ENCODE measurements around the gene MMP25. TPM values are rescaled to one million over a fixed set of nuclear protein-coding genes. Genes with fewer than 3 reads are reported as not detected.

MMP25 gene
- total RNA-seq, 1 experiment from 2014 or later = 0.51 TPM

DNA sequence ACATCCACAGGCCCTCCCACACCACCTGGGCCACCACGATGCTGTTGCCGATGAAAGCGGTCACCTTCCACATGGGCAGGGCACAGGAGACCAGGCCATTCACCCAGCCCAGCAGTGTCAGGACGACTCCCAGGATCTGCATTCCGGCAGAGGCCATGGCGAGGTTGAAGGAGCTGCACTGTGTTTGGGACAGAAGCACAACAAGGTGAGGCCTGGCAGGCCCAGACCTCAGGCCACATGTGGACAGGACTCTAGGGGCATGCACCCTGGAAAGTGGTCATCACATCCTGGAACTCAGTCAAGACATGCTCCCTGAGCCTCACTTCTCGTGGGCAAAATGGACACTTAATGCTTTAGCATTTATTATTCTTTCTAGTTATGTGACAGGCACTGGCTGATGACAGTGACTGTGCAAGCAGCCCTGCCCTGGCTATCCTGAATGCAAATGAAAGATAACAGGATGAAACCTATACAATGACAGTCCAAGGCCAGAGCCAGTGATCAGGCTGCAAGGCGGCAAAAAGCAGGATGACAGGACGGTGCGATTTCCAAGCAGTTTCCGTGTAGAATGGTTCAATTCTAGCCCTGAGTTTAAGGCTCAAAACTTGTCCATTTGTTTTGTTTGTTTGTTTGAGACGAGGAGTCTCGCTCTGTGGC, 30.4 kb upstream of the MMP25 start:
- BruUV-seq (replicated peaks) = no TSS peak
- Histone ChIP-seq H3K4me2 (ENCODE audit: low read length) (no peak overlapping the region), H3K9ac (ENCODE audit: low read length) (no peak overlapping the region), H3F3A (ENCODE audit: low read length, unreplicated experiment) (no peaks in the 10 kb centered on the region), H2AFZ (ENCODE audit: low read length) (no peak overlapping the region), H3K36me3 (ENCODE audit: low read depth, low read length) (0 out of 2 replicates have a peak, but pooled peaks cover under 1% of the 10 kb centered on the region), H3K79me2 (ENCODE audit: low read length) (peaks cover under 1% of the 10 kb centered on the region; the same call in 1 of the 2 replicates), H4K20me1 (ENCODE audit: low read length) (no peaks in the 10 kb centered on the region), H3K9me2 (replicated peaks; ENCODE audit: low read length) (no peaks in the 10 kb centered on the region), H3K9me3 (ENCODE audit: low read length) (no peaks in the 10 kb centered on the region), H3K4me1 (ENCODE audit: insufficient read depth, low read length) (peaks cover 13% of the 10 kb centered on the region), H3K27me3 (ENCODE audit: low read length) (no peaks in the 10 kb centered on the region), H3K4me3 (ENCODE audit: low read length) (no peak overlapping the region), H3K27ac (ENCODE audit: low read length) (no peak overlapping the region)
- DNase-seq (no peak), ATAC-seq (no peak)
- ChIA-PET POLR2A (ENCODE audit: unreplicated experiment) (no interaction called here), CTCF (no interaction called here)
- intact Hi-C loops (cut with micrococcal nuclease) = no loop called here
- TF ChIP-seq EZH2 (IDR thresholded peaks at IDR 0.05; ENCODE audit: low read length, unreplicated experiment) = no peak

DNA sequence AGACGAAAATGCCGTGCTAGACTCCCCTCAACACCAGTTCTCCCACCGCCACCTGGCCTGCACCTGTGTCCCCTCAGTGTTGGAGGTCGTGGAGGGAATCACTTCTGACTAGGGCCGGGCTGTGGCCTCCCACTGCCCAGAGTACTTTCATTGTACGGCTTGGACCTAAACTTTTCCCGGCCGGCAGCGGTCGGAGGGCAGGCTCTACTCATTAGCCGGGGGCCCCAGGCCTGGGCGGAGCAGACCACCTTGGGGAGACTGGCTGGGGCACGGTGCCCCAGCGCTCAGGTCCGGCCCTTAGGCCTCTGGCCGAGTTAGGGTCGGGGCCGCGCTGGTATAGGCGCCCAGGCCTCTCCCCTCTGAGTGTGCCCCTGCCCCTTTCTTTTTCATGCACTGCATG, 29.0 kb upstream of the MMP25 start:
- no peak for ATAC-seq
- Histone ChIP-seq H3K27me3 (ENCODE audit: low read length) (no peaks in the 10 kb centered on the region), H2AFZ (ENCODE audit: low read length) (no peak overlapping the region), H3K9me3 (ENCODE audit: low read length) (no peaks in the 10 kb centered on the region), H3F3A (ENCODE audit: low read length, unreplicated experiment) (no peaks in the 10 kb centered on the region), H3K4me2 (ENCODE audit: low read length) (no peak overlapping the region), H4K20me1 (ENCODE audit: low read length) (no peaks in the 10 kb centered on the region), H3K36me3 (ENCODE audit: low read depth, low read length) (peaks cover 10% of the 10 kb centered on the region), H3K79me2 (ENCODE audit: low read length) (peaks cover 12% of the 10 kb centered on the region), H3K9ac (ENCODE audit: low read length) (no peak overlapping the region), H3K9me2 (replicated peaks; ENCODE audit: low read length) (no peaks in the 10 kb centered on the region), H3K27ac (ENCODE audit: low read length) (no peak overlapping the region), H3K4me1 (ENCODE audit: insufficient read depth, low read length) (peaks cover 16% of the 10 kb centered on the region), H3K4me3 (ENCODE audit: low read length) (no peak overlapping the region)
- POLR2A ChIA-PET (ENCODE audit: unreplicated experiment) = no interaction called here
- no peak for DNase-seq
- CTCF ChIA-PET = no interaction called here
- no TSS peak for BruUV-seq (replicated peaks)
- TF ChIP-seq, protein P1, sequence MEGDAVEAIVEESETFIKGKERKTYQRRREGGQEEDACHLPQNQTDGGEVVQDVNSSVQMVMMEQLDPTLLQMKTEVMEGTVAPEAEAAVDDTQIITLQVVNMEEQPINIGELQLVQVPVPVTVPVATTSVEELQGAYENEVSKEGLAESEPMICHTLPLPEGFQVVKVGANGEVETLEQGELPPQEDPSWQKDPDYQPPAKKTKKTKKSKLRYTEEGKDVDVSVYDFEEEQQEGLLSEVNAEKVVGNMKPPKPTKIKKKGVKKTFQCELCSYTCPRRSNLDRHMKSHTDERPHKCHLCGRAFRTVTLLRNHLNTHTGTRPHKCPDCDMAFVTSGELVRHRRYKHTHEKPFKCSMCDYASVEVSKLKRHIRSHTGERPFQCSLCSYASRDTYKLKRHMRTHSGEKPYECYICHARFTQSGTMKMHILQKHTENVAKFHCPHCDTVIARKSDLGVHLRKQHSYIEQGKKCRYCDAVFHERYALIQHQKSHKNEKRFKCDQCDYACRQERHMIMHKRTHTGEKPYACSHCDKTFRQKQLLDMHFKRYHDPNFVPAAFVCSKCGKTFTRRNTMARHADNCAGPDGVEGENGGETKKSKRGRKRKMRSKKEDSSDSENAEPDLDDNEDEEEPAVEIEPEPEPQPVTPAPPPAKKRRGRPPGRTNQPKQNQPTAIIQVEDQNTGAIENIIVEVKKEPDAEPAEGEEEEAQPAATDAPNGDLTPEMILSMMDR (conservative IDR thresholded peaks at IDR 0.05; ENCODE audit: low read depth, low read length) = no peak
- TF ChIP-seq EZH2 (IDR thresholded peaks at IDR 0.05; ENCODE audit: low read length, unreplicated experiment) (no peak), EZH2phosphoT487 (IDR thresholded peaks at IDR 0.05; ENCODE audit: borderline replicate concordance, low read length) (no peak)
- intact Hi-C loops (cut with micrococcal nuclease) = no loop called here

DNA sequence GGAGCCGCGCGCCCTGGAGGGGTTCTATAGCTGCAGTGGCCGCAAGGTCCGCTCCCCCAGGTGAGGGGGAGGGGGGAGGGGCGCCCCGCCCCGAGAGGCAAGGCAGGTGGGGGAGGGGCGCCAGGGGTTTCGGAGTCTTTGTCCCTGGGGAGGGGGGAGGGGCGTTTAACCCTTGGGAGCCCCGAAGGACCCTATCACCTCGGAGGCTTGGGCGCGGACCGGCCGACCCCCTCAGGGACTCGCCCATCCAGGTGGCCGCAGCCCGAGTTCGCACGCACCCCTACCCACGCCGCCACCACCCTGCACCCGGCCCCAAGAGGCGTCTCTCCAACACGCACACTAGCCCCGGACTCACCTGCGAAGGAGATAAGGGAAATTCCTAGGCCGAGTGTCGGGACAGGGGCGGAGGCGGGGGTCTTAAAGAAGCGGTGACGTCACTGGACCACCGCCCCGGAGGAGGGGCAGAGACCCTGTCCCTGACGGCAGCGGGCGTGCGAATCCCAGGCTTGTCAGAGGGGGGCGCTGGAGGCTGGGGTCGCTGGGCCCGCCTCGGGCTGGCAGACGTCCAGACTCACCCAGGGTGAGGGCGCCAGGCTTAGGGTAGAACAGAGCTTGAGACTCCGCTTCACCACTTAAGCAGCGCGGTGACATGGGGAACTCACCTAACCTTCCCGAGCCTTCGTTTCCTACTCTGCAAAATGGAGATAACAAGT, 28.4 kb upstream of the MMP25 start, which contains the start of gene CLDN6:
Gene CLDN6, minus strand, starts transcription at position 390 of the 713 bp plus-strand sequence. CDS start 2,162 bp downstream, outside the sequence.
- Histone ChIP-seq H3K27ac (ENCODE audit: low read length) (no peak within 1 kb of the TSS), H4K20me1 (ENCODE audit: low read length) (no peaks in the 10 kb centered on the region), H3K9me2 (replicated peaks; ENCODE audit: low read length) (no peaks in the 10 kb centered on the region), H3K4me2 (ENCODE audit: low read length) (no peak within 1 kb of the TSS), H3K9me3 (ENCODE audit: low read length) (no peaks in the 10 kb centered on the region), H3K4me3 (ENCODE audit: low read length) (no peak within 1 kb of the TSS), H2AFZ (ENCODE audit: low read length) (no peak within 1 kb of the TSS), H3K4me1 (ENCODE audit: insufficient read depth, low read length) (peaks cover 19% of the 10 kb centered on the region), H3F3A (ENCODE audit: low read length, unreplicated experiment) (no peaks in the 10 kb centered on the region), H3K27me3 (ENCODE audit: low read length) (no peaks in the 10 kb centered on the region), H3K79me2 (ENCODE audit: low read length) (peaks cover 12% of the 10 kb centered on the region), H3K9ac (ENCODE audit: low read length) (no peak within 1 kb of the TSS), H3K36me3 (ENCODE audit: low read depth, low read length) (peaks cover 10% of the 10 kb centered on the region)
- ATAC-seq (no peak), DNase-seq (no peak)
- BruUV-seq (replicated peaks) = no TSS peak
- POLR2A ChIA-PET (ENCODE audit: unreplicated experiment) = no interaction called here
- intact Hi-C loops (cut with micrococcal nuclease) = no loop called here
- TF ChIP-seq, protein P1 (conservative IDR thresholded peaks at IDR 0.05; ENCODE audit: low read depth, low read length) = peak; percentile 24; the same call in 1 of the 2 replicates
- no peak for TF ChIP-seq EZH2 (IDR thresholded peaks at IDR 0.05; ENCODE audit: low read length, unreplicated experiment)
- CTCF ChIA-PET = no interaction called here

All from PC-3 (cell line).